RWPE1 (cell line): ENCODE results near the gene CTDSPL.

Source experiments
- CTCF ChIA-PET: fragments of 350-600 bp; sonication (Branson Sonifier 250); formaldehyde crosslinking; extraction: SDS; loops from one replicate; lab custom pipeline; 2021; lab: Yijun Ruan, JAX
- POLR2A ChIA-PET: fragments of 400-600 bp; formaldehyde crosslinking; extraction: SDS; loops from one replicate; lab custom pipeline; 2020; ENCODE audit warnings: antibody characterized with exemption; ENCODE audit not compliant: low non-redundant PET; lab: Yijun Ruan, JAX
- DNase-seq: peaks from one replicate; pipeline ENCODE4 v3.0.0; 2012; ENCODE audit warnings: low spot score
- H3K27ac ChIP-seq: fragments of 450-650 bp; 2 replicates; pipeline ENCODE4 v1.5.1; 2017
- CTCF ChIP-seq: fragments of 450-650 bp; conservative IDR thresholded peaks from 2 replicates; pipeline ENCODE4 v1.5.1; 2017; ENCODE audit warnings: low read depth, mild to moderate bottlenecking

Gene CTDSPL

GRCh38 chr3:37932505-37932904 is 70.8 kb downstream of the CTDSPL start:
- no peak for DNase-seq
- CTCF ChIA-PET = no interaction called here
- POLR2A ChIA-PET = no interaction called here
- no peak overlapping the region for H3K27ac ChIP-seq
- TF ChIP-seq CTCF = no peak

DNA sequence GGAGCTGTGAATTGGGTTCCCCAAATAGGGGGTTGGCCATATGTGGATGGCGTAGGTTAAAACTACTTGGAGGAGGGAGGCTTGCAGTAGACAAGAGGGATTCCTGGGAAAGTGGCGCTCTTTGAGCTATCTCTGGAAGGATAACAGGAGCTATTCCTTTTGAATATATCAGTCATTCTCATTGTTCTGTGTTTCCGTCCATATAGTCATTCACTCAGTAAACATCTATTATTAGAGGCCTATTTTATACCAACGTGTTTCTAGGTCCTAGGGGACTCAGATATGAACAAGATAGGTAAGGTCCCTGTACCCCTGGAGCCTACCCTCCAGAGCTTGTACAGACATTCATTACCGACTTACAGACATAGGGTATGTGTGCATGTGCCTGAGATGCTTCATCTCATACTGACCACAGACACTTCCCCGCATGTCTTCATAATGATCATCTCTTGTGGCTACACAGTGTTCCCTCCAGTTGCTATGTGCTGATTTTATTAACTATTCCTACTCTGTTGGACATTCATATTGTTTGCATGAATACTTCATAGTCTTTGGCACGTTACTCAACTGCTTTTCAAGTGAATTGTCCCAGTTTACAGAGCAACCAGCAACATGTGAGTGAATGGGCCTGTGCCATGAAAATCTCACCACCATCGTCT is 73.1 kb downstream of the CTDSPL start:
- DNase-seq = no peak
- TF ChIP-seq CTCF = no peak
- H3K27ac ChIP-seq = no peak overlapping the region
- ChIA-PET CTCF (no interaction called here), POLR2A (no interaction called here)

GRCh38 chr3:37935290-37935668 is 73.6 kb downstream of the CTDSPL start:
- peak overlapping the region; percentile 35; the same call in 1 of the 2 replicates for H3K27ac ChIP-seq
- ChIA-PET POLR2A (no interaction called here), CTCF (no interaction called here)
- no peak for DNase-seq
- TF ChIP-seq CTCF = no peak

DNA sequence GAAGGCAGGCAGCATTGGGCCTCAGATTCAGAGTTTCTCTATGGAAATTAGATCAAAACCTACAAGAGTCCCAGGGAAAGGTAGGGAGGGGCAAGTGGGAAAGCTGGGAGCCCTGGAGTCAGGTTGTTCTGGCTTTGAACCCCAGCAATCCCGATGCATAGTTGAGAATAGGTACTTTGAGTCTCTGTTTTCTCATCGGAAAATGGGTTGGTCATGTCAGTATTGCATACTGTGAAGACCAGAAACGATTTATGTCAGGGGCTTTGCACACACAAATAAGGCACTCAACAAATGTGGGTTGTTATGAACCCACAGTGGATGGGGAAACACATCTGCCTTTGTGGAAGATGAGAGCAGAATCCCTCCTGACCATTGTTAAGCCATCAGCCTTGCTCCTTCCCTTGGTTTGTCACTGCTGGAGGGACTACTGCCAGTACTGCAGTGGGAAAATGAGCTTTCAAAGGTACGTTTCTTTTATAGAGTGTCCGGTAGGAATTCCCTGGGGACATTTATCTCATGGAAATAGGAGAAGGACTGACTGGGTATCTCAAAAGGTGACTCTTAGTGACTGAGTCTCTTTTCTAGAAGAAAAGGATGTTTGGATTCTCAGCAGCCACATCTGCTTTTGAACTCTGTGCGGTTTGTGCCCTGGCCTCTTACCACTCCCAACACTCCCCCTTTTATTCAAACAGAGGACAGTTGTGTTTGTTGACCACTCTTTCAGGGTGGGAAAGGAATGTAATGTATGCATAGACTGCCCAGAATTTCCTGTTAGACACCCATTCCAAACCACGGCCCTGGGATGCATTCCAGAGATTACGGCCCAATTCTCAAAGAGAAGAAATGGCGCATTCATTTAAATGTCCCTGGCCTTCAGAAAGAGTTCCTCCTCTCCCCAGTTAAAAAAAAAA is 74.3 kb downstream of the CTDSPL start:
- H3K27ac ChIP-seq = peak overlapping the region; percentile 35; the same call in 1 of the 2 replicates
- CTCF ChIA-PET = interaction anchor here (0.7 kb wide), 1 partner anchor 72 kb away, joined by 5 read pairs; no protein-coding TSS in a partner anchor
- no peak for TF ChIP-seq CTCF
- POLR2A ChIA-PET = interaction anchor here (0.6 kb wide), 1 partner anchor 355 kb away, joined by 8 read pairs; no protein-coding TSS in a partner anchor
- DNase-seq = peak; percentile 60

DNA sequence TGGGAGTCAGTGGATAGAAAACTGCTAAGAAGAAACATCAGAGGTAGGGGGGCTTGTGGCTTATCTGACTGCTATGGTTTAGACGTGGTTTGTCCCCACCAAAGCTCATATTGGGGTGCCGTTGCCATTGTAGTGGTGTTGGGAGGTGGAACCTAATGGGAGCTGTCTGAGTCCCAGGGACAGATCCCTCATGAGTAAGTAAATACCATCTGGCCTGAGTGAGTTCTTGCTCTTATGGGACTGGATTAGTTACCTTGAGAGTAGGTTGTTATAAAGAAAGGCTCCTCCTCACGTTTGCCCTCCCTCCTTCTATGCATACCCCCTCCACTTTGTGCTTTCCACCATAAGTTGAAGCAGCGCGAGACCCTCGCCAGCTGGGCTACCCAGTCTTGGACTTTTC is 75.5 kb downstream of the CTDSPL start:
- no peak overlapping the region for H3K27ac ChIP-seq
- DNase-seq = no peak
- ChIA-PET POLR2A (interaction anchor here (0.6 kb wide), 1 partner anchor 357 kb away, joined by 8 read pairs; no protein-coding TSS in a partner anchor), CTCF (no interaction called here)
- no peak for TF ChIP-seq CTCF

DNA sequence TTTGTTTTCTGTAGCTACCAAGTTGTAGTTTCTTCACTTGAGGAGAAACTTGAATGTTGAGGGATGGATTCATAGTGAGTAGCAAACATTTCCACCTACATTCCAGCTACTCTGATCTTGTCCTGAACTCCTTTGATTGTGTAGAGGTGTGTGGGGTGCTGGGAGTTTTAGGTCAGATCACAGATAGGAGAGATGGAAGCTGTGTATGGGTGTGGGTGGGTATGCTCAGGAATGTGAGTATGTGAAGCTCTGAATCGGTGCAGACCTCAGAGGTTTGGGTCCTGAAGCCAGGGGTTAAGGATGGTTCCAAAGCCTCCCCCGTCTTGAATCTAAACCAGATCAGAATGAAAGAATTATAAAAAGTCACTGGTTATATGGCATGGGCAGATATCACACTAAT is 76.3 kb downstream of the CTDSPL start:
- no peak for TF ChIP-seq CTCF
- H3K27ac ChIP-seq = no peak overlapping the region
- ChIA-PET CTCF (interaction anchor here (0.6 kb wide), 1 partner anchor 32 kb away, joined by 3 read pairs; no protein-coding TSS in a partner anchor), POLR2A (no interaction called here)
- DNase-seq = no peak
